Panc1 (cell line): ENCODE measurements around the gene ALOXE3. TPM values are rescaled to one million over a fixed set of nuclear protein-coding genes. Genes with fewer than 3 reads are reported as not detected.
A peak's percentile ranks its signal among the peaks of the same experiment; 100 is the strongest.

ENCODE experiments used
- ATAC-seq: fragments of 200-7000 bp; cut with Tn5 transposase; 2 replicates; pipeline ENCODE4 v1.9.1; 2020; ENCODE audit warnings: mild to moderate bottlenecking, moderate library complexity
- BruUV-seq: library from RNA; stranded (reverse); fragments of 400-500 nt; replicated peaks from 2 replicates; lab custom pipeline; 2021; lab: Mats Ljungman, UMichigan
- CTCF ChIA-PET: fragments of 300-600 bp; sonication (Branson Sonifier 250); formaldehyde crosslinking; loops from one replicate; lab custom pipeline; 2022; ENCODE audit warnings: antibody characterized with exemption; lab: Charles Lee
- POLR2A ChIA-PET: fragments of 300-600 bp; sonication (Branson Sonifier 250); formaldehyde crosslinking; loops from one replicate; lab custom pipeline; 2022; ENCODE audit warnings: antibody characterized with exemption; lab: Charles Lee
- DNase-seq: peaks from one replicate; pipeline ENCODE4 v3.0.0-alpha.2; 2010; ENCODE audit warnings: low read depth, low spot score
- H3K27ac ChIP-seq: 2 replicates; pipeline ENCODE4 v1.5.1; 2011; ENCODE audit warnings: mild to moderate bottlenecking, low read length, inconsistent platforms
- H3K27me3 ChIP-seq: fragments of 200-500 bp; sonication (Bioruptor generic); 2 replicates; pipeline ENCODE4 v1.6.0; 2014; ENCODE audit warnings: low read length, inconsistent platforms; ENCODE audit not compliant: control insufficient read depth, insufficient read depth
- H3K36me3 ChIP-seq: fragments of 200-500 bp; sonication (Bioruptor generic); 2 replicates; pipeline ENCODE4 v1.5.1; 2014; ENCODE audit warnings: inconsistent platforms, mild to moderate bottlenecking, low read length, moderate library complexity; ENCODE audit not compliant: control insufficient read depth, insufficient read depth
- H3K4me1 ChIP-seq: 2 replicates; pipeline ENCODE4 v1.5.1; 2011; ENCODE audit warnings: inconsistent platforms, mild to moderate bottlenecking, low read length, moderate library complexity; ENCODE audit not compliant: control insufficient read depth, insufficient read depth
- H3K4me3 ChIP-seq, 2 experiments: 2 replicates each; pipeline ENCODE4 v1.5.1; 2011 to 2012; ENCODE audit warnings: low read depth in 2 of 2, low read length in 2 of 2, mild to moderate bottlenecking in 2 of 2, inconsistent platforms in 1 of 2, moderate library complexity in 1 of 2
- H3K9me3 ChIP-seq: fragments of 200-500 bp; sonication (Bioruptor generic); 2 replicates; pipeline ENCODE4 v1.5.1; 2014; ENCODE audit warnings: low read depth, mild to moderate bottlenecking, inconsistent platforms, low read length, moderate library complexity; ENCODE audit not compliant: control insufficient read depth, insufficient read depth
- POLR2AphosphoS5 ChIP-seq: IDR thresholded peaks from 2 replicates; pipeline ENCODE4 v1.6.1; 2012; ENCODE audit warnings: mild to moderate bottlenecking, low read depth, low read length, moderate library complexity
- SIN3A ChIP-seq: IDR thresholded peaks from 2 replicates; pipeline ENCODE4 v1.6.1; 2012; ENCODE audit warnings: low read depth, mild to moderate bottlenecking, low read length, moderate library complexity, borderline replicate concordance; ENCODE audit not compliant: insufficient read depth
- TCF7L2 ChIP-seq: IDR thresholded peaks from 2 replicates; pipeline ENCODE4 v1.6.1; 2011; ENCODE audit warnings: mild to moderate bottlenecking, low read depth, low read length, inconsistent platforms
- in situ Hi-C: cut with HindIII; loops from 2 replicates; pipeline ENCODE4 v1.10.0; 2016; ENCODE audit warnings: low sequenced_read_pairs, low pct_unique_long_range_greater_than_20kb
- intact Hi-C: fragments of 100-400 bp; cut with micrococcal nuclease; formaldehyde crosslinking; loops from one replicate; pipeline ENCODE4 v1.10.0; 2022; ENCODE audit not compliant: unreplicated experiment
- total RNA-seq: library from RNA; stranded (reverse); gene quantifications from one replicate; pipeline ENCODE4 v1.2.1, GENCODE V29; 2021; ENCODE audit not compliant: unreplicated experiment
- TF ChIP-seq, protein P1 (sequence below): fragments of 450-650 bp; IDR thresholded peaks from 2 replicates; pipeline ENCODE4 v1.5.1; 2017; ENCODE audit warnings: mild to moderate bottlenecking
- TF ChIP-seq, protein P2 (sequence below), 2 experiments: IDR thresholded peaks; 2 replicates each; pipeline ENCODE4 v1.6.1; 2011 to 2012; ENCODE audit warnings: low read depth in 2 of 2, control low read depth in 1 of 2, low read length in 1 of 2, mild to moderate bottlenecking in 1 of 2, moderate library complexity in 1 of 2; ENCODE audit not compliant: insufficient read depth in 1 of 2

The ALOXE3 gene
- total RNA-seq, 1 experiment from 2014 or later, result 0.46 TPM

- ATAC-seq (0 out of 2 replicates have a peak, but pooled peaks have one; percentile 0), DNase-seq (no peak)
- no peaks in the 10 kb centered on the region; the same call in 1 of the 2 replicates for H3K36me3 ChIP-seq
- H3K27me3 ChIP-seq, result no peaks in the 10 kb centered on the region
- peak overlapping the region; percentile 71 to 73 for H3K4me3 ChIP-seq
- peaks cover 41% of the 10 kb centered on the region for H3K4me1 ChIP-seq
- TF ChIP-seq TCF7L2 (no peak), SIN3A (no peak), POLR2AphosphoS5 (no peak)
- TF ChIP-seq, protein P1, sequence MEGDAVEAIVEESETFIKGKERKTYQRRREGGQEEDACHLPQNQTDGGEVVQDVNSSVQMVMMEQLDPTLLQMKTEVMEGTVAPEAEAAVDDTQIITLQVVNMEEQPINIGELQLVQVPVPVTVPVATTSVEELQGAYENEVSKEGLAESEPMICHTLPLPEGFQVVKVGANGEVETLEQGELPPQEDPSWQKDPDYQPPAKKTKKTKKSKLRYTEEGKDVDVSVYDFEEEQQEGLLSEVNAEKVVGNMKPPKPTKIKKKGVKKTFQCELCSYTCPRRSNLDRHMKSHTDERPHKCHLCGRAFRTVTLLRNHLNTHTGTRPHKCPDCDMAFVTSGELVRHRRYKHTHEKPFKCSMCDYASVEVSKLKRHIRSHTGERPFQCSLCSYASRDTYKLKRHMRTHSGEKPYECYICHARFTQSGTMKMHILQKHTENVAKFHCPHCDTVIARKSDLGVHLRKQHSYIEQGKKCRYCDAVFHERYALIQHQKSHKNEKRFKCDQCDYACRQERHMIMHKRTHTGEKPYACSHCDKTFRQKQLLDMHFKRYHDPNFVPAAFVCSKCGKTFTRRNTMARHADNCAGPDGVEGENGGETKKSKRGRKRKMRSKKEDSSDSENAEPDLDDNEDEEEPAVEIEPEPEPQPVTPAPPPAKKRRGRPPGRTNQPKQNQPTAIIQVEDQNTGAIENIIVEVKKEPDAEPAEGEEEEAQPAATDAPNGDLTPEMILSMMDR, result no peak
- TF ChIP-seq, protein P2, sequence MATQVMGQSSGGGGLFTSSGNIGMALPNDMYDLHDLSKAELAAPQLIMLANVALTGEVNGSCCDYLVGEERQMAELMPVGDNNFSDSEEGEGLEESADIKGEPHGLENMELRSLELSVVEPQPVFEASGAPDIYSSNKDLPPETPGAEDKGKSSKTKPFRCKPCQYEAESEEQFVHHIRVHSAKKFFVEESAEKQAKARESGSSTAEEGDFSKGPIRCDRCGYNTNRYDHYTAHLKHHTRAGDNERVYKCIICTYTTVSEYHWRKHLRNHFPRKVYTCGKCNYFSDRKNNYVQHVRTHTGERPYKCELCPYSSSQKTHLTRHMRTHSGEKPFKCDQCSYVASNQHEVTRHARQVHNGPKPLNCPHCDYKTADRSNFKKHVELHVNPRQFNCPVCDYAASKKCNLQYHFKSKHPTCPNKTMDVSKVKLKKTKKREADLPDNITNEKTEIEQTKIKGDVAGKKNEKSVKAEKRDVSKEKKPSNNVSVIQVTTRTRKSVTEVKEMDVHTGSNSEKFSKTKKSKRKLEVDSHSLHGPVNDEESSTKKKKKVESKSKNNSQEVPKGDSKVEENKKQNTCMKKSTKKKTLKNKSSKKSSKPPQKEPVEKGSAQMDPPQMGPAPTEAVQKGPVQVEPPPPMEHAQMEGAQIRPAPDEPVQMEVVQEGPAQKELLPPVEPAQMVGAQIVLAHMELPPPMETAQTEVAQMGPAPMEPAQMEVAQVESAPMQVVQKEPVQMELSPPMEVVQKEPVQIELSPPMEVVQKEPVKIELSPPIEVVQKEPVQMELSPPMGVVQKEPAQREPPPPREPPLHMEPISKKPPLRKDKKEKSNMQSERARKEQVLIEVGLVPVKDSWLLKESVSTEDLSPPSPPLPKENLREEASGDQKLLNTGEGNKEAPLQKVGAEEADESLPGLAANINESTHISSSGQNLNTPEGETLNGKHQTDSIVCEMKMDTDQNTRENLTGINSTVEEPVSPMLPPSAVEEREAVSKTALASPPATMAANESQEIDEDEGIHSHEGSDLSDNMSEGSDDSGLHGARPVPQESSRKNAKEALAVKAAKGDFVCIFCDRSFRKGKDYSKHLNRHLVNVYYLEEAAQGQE (IDR thresholded peaks at IDR 0.05; ENCODE audit: insufficient read depth in 1 of 2, low read depth in 2 of 2, low read length in 1 of 2), result no peak
- no peaks in the 10 kb centered on the region for H3K9me3 ChIP-seq
- CTCF ChIA-PET, result no interaction called here
- in situ Hi-C loops (no loop called here), intact Hi-C loops (no loop called here)
- POLR2A ChIA-PET, result interaction anchor here (2.2 kb wide), 1 partner anchor 17 kb away, joined by 12 read pairs; no protein-coding TSS in a partner anchor
- TSS peak; percentile 91 for BruUV-seq
- peak overlapping the region; percentile 82 for H3K27ac ChIP-seq
These were observed 37.6 kb upstream of the ALOXE3 start for GRCh38 chr17:8155996-8156245.

DNA sequence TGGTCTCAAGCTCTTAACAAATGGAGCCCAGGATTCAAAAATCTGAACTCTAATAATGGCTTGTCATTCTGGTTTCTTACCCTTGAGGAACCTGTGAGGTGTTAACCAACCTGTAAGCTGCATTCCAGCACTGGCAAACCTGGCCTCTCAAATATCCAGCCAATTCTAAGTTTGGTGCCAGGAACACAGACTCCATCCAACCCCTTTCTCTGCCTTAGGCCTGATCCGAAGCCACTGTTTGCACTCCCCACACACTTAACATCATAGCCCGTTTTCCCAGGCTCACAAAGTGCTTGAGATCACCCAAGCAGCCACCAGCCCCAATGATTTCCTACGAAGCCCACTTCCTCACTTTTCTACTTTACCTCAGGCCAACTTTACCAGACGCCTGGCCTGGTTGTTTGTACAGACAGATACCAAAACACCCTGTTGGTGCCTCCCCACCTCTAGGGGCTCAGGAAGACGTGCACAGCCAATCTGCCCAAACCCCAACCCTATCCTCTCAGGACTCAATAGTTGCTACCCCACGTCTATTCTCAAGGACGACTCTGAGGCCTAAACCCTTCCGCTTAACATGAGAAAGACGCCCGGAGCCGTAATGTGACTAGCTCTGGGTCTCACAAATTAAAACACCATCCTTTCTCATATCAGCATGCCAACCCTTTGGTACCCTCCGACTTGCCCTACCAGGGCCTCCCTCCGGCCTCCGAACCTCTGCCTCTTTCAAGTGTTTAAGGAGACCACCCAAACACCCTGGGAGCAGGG, 37.1 kb upstream of the ALOXE3 start:
- H3K4me3 ChIP-seq, result peak overlapping the region; percentile 71 to 73
- no peaks in the 10 kb centered on the region for H3K9me3 ChIP-seq
- POLR2A ChIA-PET, result interaction anchor here (0.6 to 2.2 kb wide), 2 partner anchors 10 to 18 kb away, joined by 7 to 12 read pairs; no protein-coding TSS in a partner anchor
- peak overlapping the region; percentile 82 for H3K27ac ChIP-seq
- no peaks in the 10 kb centered on the region; the same call in 1 of the 2 replicates for H3K36me3 ChIP-seq
- peaks cover 41% of the 10 kb centered on the region for H3K4me1 ChIP-seq
- DNase-seq (no peak), ATAC-seq (no peak)
- CTCF ChIA-PET, result no interaction called here
- in situ Hi-C loops, result no loop called here
- intact Hi-C loops, result no loop called here
- no TSS peak for BruUV-seq
- no peak for TF ChIP-seq TCF7L2
- TF ChIP-seq, protein P2 (IDR thresholded peaks at IDR 0.05; ENCODE audit: insufficient read depth in 1 of 2, low read depth in 2 of 2, low read length in 1 of 2), result no peak
- TF ChIP-seq POLR2AphosphoS5, result no peak
- no peak for TF ChIP-seq SIN3A
- TF ChIP-seq, protein P1, result no peak
- no peaks in the 10 kb centered on the region for H3K27me3 ChIP-seq
